Activated naive CD8-positive, alpha-beta T cell treated with anti-CD3 and anti-CD28 coated beads, Interleukin-2, amount 50 U/mL, for 16 hours (primary cell): ENCODE measurements around the gene UPF2.
"Not testable (repeated sequence)": the region's sequence is repeated elsewhere in the genome, so short reads cannot be mapped to it uniquely, and the experiment has no call there.

Source experiments
- DNase-seq: peaks from one replicate; pipeline ENCODE4 v3.0.0-alpha.2; 2020; ENCODE audit warnings: low read depth, low spot score

The UPF2 gene

DNA sequence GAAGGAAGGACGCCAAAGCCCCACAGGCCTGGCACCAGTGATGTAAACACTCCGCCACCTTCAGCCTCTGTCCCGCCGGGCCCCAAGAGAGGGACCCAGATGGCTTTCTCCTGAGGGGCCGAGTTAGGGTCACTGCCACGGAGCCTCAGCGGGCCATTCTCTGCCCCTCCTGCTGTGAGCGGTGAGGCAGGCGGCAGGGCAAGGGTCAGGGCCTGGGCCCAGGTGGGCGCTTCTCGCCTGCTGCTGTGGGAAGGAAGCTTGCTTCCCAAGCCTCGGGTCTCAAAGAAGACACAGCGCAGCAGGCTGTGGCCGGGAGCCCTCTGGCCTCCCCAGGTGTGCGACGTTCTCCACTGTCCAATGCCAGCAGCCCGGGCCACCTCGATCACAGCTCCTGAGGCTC lies 134.7 kb downstream of the UPF2 start:
- no peak for DNase-seq

DNA sequence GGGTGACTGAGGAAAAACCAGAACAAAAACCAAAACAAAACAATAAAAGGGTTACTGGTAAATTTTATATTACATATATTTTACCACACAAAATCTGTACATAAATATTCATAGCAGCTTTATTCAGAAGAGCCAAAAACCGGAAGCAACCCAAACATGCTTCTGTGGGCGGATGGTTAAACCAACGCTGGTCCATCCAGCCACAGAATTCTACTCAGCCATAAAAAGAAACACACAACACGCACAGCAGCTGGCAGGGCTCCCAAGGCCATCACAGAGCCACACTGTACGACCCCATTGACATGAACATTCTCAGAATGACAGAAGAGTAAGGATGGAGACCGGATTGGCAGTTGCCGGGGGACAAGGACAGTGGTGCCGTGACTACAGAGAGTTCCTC lies 135.9 kb downstream of the UPF2 start:
- DNase-seq: no peak

DNA sequence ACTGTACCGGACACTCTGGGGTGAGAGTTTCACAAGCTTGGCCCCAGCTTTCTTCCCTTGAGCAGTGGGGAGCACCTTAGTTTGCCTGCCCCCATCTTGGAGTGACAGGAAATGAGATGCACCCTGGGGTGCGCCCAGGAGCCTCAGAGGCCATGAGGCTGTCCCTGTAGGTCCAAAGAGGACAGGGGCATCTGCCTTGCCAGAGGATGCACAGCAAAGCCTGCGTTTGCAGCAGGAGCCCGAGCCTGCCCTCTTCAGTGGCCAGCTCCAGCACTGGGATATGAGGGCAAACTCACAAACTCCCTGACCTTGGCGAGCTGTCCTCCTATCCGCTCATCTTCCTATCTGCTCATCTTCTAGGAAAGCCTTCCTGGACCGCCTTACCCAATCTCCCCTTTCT lies 140.0 kb downstream of the UPF2 start:
- no peak for DNase-seq

DNA sequence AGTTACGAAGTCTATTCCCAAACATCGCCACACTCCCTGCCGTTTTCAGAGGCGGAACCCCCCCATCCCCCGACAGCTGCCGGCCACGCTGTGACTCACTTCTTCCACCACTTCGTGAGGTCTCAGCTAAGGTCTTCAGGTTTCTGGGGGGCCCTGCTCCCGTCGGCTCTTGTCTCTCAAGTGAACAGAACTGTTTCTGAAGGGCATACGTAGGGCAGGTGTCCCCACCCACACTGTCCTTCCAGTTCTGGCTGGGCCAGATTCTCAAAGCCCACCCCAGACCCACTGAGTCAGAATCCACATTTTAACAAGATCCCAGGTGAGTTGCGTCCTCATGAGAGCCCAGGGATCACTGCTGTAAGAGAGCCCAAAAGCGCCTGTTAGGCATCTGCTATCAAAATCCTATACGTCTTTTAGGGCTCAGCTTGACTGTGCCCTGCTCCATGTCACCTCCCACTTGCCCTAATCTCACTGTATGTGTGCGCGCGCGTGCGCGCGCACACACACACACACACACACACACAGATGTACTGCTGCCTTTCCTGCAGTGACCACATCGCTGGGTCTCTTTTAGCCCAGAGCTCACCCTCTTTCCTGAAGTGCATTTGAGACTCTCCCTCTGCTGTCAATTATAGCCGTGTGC lies 140.7 kb downstream of the UPF2 start:
- no peak for DNase-seq

DNA sequence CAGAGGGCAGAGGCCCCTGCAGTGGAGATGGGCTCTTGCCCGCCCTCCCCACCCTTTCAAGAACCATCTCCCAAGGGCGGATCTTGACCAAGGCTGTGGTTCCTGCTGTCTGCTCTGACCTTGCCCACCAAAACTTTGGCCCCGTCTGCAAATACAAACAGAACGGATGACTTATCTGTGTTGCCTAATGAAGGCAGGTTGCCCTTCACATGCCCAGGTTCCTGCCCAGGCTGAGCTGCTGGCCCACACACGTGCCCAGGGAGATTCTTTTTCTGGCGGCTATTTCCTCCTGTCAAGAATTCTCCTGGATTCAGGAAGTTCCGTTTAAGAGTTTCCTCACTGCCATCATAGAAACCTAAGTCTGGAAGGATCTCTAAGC lies 141.2 kb downstream of the UPF2 start:
- DNase-seq: no peak

DNA sequence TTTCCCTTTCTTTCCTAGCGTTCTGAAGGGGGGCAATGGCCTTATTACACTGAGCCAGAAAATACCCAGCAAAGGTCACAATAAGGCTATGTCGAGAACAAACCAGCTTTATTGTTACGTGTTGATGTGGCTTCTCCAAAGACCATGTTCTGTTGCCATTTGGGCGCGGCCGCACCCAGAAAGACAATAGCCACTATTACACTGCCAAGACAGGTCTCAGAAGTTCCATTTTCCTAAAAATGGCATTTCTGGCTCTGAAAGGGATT lies 141.6 kb downstream of the UPF2 start:
- no peak for DNase-seq

DNA sequence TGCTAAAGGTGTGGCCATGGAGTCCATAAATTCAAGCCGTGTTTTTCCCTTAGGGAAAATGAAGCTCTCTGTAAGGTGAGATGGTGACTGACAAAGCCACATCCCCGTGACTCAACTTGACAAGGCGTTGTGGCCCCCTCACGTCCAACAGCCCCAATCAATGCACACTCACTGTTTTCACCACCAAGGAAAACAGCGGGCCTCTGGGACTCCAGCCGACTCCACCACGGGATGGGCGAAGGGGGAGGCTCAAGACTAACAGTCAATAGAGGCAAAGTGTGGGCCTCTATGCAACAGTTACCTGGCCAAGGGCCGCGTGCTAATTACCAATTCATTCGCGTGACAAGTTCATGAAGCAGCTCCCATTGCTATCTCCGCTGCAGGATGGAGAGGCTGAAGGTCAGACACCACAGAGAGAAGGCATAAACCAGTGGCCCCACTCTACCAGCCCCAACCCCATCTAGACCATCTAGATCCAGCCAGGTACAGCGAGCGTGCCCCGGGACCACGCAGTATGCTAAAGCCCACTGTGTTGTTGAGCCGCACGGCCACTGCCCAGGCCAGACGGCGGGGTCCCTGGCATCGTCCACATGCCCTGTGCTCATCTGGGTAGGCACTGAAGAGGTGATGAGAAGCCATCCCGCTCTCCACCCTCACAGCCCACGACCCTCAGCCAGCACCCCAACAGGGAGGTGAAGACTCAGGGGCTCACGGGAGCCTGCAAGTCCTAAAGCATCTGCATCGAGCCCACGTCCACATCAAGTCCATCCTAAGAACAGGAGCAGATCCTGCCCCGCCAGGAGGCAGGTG lies 143.3 kb downstream of the UPF2 start:
- DNase-seq: no peak

DNA sequence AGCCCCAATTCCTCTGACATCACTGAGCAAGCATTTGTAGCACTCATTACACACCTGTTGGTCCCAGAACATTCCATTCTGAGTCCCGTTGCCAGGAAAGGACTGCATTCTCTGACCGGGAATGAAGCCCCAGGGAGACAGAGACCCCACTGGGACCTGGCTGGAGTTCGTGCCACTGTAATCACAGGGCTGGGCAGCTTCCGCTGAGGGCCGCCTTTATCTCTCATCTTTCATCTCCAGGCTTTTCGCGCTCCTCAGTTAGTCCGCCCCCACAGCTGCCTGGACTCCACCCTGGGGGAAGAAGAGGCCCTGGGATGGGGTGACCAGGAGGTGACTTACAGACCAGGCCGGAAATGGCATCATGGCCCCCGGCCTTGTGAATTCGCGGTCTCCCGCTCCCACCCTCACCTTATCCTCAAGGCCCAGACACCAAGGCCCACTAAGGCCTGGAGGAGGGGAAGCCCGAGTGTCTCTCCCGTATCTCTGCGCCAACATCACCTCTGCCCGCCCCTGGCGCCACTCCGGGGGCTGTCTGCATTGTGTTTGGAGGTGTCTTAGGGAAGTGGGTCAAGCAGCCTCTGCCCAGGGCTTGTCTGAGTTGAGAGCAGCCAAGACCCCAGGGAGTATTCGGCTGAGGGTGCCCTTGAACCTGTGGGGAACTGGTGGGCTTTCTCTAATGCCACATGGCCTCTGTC lies 144.1 kb downstream of the UPF2 start:
- DNase-seq: no peak

DNA sequence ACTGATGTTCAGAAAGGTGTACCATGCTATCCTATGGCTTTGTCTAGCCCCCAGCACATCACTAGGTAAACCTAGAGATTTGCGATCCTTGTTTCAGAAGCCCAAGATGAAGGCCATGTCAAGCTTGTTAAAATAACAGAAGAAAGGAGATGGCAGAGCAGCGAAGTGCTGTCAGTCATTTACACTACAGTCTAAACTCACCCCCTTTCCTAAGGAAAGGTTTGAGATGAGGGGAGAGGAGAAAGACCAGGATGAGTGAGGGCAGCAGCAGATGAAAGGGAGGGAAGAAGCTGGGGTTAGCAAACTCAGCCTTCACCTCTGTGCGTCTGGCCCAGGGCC lies 144.6 kb downstream of the UPF2 start:
- no peak for DNase-seq

DNA sequence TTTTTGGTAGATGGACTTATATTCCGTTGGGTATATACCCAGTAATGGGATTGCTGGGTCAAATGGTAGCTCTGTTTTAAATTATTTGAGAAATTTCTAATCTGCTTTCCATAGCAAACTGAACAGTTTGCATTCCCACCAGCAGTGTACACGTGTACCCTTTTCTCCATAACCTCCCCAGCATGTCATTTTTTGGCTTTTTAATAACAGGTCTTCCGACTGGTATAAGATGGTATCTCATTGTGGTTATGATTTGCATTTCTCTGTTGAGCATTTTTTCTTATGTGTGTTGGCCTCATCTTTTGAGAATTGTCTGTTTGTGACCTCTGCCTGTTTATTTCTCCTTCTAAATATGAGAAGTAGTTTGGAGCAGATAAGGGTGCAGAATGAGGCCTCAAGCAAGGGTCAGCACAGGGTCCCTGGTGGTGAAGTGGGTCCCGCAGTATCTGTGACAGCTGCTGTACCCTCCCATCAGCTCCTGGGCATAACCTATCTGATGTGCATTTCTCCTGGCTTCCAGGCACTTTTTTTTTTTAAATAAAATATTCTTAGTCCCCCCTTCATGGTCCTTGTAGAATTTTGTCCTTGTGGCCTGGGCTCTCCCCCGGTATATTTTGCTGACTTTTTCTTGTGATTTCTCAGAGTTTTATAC lies 145.9 kb downstream of the UPF2 start:
- DNase-seq: no peak

DNA sequence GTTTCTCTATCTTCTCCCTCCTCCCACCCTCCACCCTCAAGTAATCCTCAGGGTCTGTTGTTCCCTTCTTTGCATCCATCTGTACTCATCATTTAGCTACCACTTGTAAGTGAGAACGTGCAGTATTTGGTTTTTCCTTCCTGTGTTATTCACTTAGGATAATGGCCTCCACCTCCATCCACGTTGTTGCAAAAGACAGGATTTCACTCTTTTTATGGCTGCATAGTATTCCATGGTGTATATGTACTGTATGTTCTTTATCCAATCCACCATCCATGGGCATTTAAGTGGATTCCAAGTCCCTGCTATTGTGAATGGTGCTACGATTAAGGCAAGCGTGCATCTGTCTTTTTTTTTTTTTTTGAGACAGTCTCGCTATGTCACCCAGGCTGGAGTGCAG lies 147.0 kb downstream of the UPF2 start:
- no peak for DNase-seq

DNA sequence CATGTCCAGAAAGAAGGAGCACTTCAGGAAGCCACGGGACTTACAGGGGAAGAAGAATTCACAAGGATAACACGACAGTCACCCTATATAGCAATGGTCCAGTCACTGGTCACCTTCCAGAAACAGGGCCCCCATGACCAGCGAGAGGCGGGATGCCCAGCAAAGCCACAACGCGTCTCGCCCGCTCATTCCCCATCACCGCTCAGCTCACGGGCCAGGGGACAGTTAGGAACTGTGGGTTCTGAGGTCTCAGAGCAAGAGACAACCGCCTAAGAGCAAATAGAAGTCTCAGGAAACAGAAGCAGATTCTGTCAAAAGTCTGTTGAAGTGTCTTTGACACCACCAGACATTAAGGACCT lies 147.5 kb downstream of the UPF2 start:
- DNase-seq: no peak

DNA sequence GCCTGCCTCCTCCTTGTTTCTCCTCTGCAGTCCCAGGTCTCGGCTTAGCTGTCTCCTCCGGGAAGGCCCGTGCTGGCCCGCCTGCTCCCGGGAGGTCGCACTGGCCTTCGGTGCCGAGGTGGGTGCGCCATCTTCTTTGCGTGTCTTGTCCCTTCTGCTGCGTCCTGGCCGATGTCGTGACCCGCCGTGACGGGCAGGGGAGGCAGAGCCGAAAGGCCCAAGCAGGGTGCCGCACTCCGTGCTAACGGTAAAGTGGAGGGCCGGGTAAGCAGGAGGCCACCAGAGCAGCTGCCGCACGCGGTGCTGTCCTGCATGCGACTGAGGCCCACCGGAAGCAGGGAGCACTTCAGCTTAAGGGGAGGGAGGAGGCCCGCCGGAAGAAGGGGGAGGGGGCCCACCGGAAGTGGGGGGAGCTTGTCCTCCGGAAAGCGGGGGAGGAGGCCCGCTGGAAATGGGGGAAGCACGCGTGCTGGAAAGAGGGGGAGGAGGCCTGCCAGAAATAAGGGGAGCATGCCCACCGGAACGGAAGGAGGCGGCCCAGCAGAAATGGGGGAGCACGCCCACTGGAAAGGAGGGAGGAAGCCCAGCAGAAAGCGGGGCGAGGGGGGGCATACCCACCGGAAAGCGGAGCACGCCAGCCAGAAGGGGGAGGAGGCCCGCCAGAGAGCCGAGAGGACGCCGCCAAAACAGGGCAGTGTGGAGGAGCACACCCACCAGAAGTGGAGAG lies 148.1 kb downstream of the UPF2 start:
- no peak for DNase-seq

DNA sequence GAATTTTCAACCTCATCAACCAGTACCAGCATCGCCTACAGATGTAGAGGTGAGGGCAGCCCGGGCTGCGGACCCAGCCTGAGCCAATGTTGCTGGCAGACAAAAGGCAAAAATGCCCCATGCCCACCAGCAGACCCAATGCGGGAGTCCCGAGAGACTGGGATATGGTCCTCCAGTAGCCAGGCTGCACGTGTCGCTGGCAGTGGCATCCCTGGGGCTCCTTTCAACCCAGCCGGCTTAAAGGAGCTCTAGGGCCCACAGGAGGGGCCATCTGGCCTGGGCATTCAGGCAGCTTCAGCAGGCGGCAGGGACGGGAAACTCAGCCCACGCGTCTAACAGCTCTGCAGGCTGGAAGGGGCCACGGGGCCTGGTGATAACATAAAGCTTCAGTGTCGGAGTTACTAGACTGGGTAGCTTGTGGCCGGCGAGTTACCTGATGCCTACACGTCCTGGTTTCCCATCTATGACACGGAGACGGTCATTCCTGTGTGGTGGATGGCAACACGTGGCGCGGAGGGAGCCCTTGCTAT lies 148.8 kb downstream of the UPF2 start:
- no peak for DNase-seq

DNA sequence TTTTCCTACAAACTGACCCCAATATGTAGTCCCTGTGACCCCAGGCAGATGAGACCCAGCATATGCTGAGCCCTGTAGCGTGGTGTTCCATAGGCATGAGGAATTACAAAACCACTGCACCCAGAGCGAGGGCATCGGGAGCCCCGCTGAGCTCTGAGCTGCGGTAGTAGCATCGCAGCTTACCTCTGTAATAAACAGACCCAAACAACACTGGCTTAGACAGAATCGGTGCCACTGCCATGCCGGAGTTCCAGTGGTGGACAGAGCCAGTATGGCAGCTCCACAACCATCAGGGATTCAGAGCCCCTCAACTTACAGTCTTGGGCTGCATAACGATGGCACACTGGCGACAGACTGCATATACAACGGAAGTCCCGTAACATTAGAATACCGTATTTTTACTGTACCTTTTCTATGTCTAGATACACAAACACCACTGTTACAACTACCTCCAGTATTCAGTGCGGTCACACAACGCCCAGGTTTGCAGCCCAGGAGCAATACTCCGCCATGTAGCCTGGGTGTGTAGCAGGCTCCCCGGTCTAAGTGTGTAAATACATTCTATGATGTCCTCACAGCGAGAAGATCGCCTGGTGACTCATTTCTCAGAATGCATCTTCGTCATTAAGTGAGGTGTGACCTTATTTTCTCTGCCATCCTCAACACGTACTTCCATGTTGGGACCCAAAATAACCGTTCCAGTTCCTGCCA lies 150.7 kb downstream of the UPF2 start:
- DNase-seq: no peak

DNA sequence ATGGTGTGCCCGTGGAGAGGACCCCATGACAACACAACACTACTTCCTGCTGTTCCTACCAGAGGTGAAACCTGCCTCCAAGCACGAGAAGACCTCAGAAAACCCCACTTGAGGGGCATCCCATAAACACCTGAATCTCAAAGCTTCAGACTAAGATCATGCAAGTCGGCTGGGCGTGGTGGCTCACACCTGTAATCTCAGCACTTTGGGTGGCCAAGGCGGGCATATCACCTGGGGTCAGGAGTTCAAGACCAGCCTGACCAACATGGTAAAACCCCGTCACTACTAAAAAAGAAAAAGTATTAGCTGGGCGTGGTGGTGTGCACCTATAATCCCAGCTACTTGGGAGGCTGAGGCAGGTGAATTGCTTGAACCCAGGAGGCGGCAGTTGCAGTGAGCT lies 153.3 kb downstream of the UPF2 start:
- not testable (repeated sequence) for DNase-seq

DNA sequence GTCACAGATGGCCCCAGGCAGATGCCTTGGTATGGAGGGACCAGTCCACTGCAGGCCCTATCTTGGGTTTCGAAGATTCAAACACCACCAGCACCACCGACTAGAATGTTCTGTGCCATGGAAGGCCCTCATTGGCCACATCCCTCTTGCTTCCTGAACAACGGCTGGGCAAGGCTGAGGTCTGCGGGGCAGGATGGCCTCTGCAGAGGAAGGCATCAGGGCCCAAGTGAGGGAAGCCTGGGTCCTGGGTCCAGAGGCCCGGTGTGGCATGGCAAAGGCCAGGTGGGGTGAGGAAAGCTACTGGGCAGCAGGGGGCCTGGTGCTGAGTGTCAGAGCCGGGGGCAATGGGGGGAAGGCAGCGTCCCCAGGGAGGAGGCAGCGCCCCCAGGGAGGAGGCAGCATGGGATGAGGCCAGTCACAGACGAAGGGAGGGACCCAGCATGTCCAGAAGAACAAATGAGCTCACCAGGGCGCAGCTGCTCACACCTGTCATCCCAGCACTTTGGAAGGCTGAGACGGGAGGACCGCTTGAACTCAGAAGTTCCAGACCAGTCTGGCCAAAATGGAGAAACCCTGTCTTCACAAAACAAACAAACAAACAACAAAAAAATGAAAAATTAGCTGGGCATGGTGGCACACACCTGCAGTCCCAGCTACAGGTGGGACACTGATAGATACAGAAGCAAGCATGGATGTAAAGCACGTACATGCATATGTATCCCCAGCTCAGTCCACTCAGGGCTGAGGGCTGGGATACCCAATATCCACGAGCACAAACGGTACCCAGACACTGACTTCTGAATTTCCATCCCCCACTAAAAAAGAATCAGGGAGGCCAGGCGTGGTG lies 155.0 kb downstream of the UPF2 start:
- DNase-seq: no peak

DNA sequence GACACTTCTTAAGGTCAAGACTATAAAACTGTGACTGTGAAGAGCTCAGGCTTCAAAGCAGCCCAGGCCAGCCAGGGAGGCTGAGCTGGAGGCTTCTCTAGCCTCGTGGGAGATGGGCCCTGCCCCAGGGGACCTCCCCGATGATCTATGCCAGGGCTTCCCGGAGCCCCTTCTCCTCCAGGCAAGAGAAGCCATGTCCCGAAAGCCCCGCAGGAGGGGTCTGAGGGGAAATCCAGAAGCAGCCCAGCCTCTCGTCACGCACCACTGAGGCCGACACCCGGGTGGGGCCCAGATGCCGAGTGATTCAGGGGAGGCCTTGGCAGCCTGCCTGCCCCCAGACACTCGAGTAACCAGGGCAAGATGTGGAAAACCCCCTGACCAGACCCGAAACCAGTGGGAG lies 155.8 kb downstream of the UPF2 start:
- no peak for DNase-seq

DNA sequence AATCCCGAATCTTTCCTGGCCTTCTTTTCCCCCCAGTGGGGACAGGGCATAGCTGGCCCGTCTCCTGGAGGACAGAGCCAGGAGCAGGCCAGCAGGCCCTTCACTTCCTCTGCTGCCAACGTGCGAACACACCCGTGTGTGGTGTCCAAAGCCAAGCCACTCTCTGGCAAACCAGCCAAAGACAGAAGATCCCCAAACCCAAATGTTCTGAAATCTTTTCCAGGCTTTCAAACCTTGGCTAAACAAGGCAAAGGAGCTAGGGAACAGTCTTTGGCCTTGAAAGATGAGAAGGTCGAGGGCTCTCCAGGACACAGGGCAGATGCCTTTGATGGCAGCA lies 156.5 kb downstream of the UPF2 start:
- no peak for DNase-seq

DNA sequence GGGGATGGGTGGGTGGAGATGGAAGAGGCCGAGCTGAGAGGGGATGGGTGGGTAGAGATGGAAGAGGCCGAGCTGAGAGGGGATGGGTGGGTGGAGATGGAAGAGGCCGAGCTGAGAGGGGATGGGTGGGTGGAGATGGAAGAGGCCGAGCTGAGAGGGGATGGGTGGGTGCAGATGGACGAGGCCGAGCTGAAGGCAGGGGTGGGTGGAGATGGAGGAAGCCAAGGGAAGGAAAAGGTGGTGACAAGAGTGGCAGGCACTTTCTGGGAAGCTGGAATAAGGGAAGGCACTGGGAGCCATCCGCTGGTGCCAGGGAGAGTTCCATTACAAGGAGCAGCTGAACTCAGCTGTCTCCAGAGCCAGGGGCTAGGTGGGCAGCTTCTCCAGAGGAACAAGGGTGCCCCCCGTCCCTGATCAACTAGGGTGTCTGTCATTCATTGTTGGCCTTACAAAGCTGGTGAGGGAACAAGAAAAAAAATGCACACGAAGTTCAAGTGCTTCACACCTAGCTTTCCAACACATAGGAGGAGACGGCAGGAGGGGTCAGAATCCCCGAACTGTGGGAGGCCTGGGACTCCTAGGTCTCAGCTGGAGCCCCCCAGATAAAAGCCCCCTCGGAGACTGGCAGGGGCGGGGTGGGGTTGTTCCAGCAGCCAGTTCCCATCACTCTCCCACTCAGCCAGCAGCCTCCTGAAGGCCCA lies 157.0 kb downstream of the UPF2 start:
- no peak for DNase-seq
